SU-DHL-6 (cell line): Measurements from ENCODE around the gene ARHGEF18.
"Not testable (repeated sequence)": the region's sequence is repeated elsewhere in the genome, so short reads cannot be mapped to it uniquely, and the experiment has no call there.

Source experiments
- H2AFZ ChIP-seq: fragments of 200-600 bp; sonication (generic); 2 replicates; pipeline ENCODE4 v1.6.1; 2014; ENCODE audit warnings: low read depth, mild to moderate bottlenecking, moderate library complexity, mixed read lengths, antibody characterized with exemption, low read length; ENCODE audit not compliant: severe bottlenecking
- H3F3A ChIP-seq: fragments of 200-600 bp; shearing (Covaris generic); 2 replicates; pipeline ENCODE4 v1.6.0; 2016; ENCODE audit warnings: antibody characterized with exemption, mild to moderate bottlenecking; ENCODE audit not compliant: insufficient read depth
- H3K27ac ChIP-seq: fragments of 200-600 bp; sonication (generic); 2 replicates; pipeline ENCODE4 v1.5.1; 2016; ENCODE audit warnings: low read depth, mild to moderate bottlenecking, low read length, moderate library complexity, mixed read lengths
- H3K27me3 ChIP-seq: fragments of 200-600 bp; sonication (generic), shearing (Covaris generic); 2 replicates; pipeline ENCODE4 v1.6.0; 2014; ENCODE audit warnings: mild to moderate bottlenecking, low read length
- H3K36me3 ChIP-seq: fragments of 200-600 bp; sonication (generic); 2 replicates; pipeline ENCODE4 v1.6.1; 2014; ENCODE audit warnings: mild to moderate bottlenecking, low read length, mixed read lengths
- H3K4me2 ChIP-seq: fragments of 300-600, 200-600 bp; shearing (Covaris generic), sonication (generic); 2 replicates; pipeline ENCODE4 v1.6.0; 2014; ENCODE audit warnings: low read length, low read depth, mild to moderate bottlenecking; ENCODE audit not compliant: poor library complexity, severe bottlenecking
- H3K4me3 ChIP-seq: fragments of 200-600 bp; sonication (generic); 2 replicates; pipeline ENCODE4 v1.5.1; 2014; ENCODE audit warnings: antibody characterized with exemption, low read length, mild to moderate bottlenecking, mixed read lengths; ENCODE audit not compliant: insufficient read depth, poor library complexity, severe bottlenecking
- H3K79me2 ChIP-seq: fragments of 200-600 bp; sonication (generic); 2 replicates; pipeline ENCODE4 v1.6.1; 2014; ENCODE audit warnings: mild to moderate bottlenecking, low read length, moderate library complexity; ENCODE audit not compliant: insufficient read depth
- H3K9ac ChIP-seq: fragments of 200-600 bp; sonication (generic); 2 replicates; pipeline ENCODE4 v1.7.0; 2014; ENCODE audit warnings: mild to moderate bottlenecking, low read length
- H3K9me2 ChIP-seq: fragments of 200-600 bp; sonication (generic); replicated peaks from 2 replicates; pipeline ENCODE4 v1.6.1; 2014; ENCODE audit warnings: low read length; ENCODE audit not compliant: insufficient read depth
- H3K9me3 ChIP-seq: fragments of 200-600 bp; sonication (generic); 2 replicates; pipeline ENCODE4 v1.6.1; 2014; ENCODE audit warnings: low read length, mixed read lengths; ENCODE audit not compliant: insufficient read depth
- H4K20me1 ChIP-seq: fragments of 200-600 bp; sonication (generic); 2 replicates; pipeline ENCODE4 v1.6.1; 2014; ENCODE audit warnings: low read depth, mild to moderate bottlenecking, antibody characterized with exemption, low read length, moderate library complexity, mixed read lengths
- EZH2phosphoT487 ChIP-seq: fragments of 200-600 bp; sonication (generic), shearing (Covaris generic); conservative IDR thresholded peaks from 2 replicates; pipeline ENCODE4 v1.6.1; 2018; ENCODE audit warnings: mild to moderate bottlenecking, antibody characterized with exemption, low read length, moderate library complexity, mixed read lengths
- TF ChIP-seq, protein P1 (sequence below): fragments of 200-600 bp; sonication (generic); IDR thresholded peaks from one replicate; pipeline ENCODE4 v1.5.1; 2017; ENCODE audit warnings: antibody characterized with exemption, mild to moderate bottlenecking, low read length, moderate library complexity; ENCODE audit not compliant: insufficient read depth, poor library complexity, severe bottlenecking

ARHGEF18 gene

DNA sequence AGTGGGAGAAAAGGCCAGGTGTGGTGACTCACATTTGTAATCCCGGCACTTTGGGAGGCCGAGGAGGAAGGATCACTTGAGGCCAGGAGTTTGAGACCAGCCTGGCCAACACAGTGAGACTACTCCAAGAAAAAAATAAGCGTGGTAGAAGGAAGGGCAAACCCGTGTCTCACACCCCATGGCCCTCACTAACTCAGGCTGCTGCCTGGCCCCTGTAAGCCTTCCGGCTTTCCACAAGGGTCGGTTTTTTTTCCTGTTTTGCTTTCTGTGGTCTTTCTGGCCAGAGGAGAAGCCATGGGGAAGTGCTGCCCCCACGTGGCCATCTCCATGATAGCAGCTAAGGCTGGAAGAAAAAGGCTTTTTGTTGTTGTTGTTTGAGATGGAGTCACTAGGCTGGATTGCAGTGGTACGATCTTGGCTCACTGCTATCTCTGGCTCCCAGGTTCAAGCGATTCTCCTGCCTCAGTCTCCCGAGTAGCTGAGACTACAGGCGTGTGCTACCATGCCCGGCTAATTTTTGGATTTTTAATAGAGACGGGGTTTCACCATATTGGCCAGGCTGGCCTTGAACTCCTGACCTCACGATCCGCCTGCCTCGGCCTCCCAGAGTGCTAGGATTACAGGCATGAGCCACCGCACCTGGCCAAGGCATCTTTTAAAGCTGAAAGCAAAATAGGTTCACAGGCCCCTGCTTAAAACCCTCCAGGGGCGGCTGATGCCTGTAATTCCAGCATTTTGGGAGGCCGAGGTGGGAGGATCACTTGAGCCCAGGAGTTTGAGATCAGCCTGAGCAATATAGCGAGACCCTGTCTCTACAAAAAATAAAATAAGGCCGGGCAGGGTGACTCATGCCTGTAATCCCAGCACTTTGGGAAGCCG, 7.5 kb upstream of the ARHGEF18 start:
- Histone ChIP-seq H3K27ac (peak overlapping the region; percentile 99), H3K4me3 (no peak overlapping the region), H4K20me1 (no peaks in the 10 kb centered on the region), H3K4me2 (peak overlapping the region; percentile 71), H3K9me3 (no peaks in the 10 kb centered on the region), H2AFZ (peak overlapping the region; percentile 71), H3K36me3 (no peaks in the 10 kb centered on the region), H3F3A (peaks cover 82% of the 10 kb centered on the region), H3K27me3 (no peaks in the 10 kb centered on the region), H3K79me2 (no peaks in the 10 kb centered on the region), H3K9ac (peak overlapping the region; percentile 48), H3K9me2 (no peaks in the 10 kb centered on the region)
- TF ChIP-seq, protein P1, sequence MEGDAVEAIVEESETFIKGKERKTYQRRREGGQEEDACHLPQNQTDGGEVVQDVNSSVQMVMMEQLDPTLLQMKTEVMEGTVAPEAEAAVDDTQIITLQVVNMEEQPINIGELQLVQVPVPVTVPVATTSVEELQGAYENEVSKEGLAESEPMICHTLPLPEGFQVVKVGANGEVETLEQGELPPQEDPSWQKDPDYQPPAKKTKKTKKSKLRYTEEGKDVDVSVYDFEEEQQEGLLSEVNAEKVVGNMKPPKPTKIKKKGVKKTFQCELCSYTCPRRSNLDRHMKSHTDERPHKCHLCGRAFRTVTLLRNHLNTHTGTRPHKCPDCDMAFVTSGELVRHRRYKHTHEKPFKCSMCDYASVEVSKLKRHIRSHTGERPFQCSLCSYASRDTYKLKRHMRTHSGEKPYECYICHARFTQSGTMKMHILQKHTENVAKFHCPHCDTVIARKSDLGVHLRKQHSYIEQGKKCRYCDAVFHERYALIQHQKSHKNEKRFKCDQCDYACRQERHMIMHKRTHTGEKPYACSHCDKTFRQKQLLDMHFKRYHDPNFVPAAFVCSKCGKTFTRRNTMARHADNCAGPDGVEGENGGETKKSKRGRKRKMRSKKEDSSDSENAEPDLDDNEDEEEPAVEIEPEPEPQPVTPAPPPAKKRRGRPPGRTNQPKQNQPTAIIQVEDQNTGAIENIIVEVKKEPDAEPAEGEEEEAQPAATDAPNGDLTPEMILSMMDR, result peak; percentile 90
- no peak for TF ChIP-seq EZH2phosphoT487

DNA sequence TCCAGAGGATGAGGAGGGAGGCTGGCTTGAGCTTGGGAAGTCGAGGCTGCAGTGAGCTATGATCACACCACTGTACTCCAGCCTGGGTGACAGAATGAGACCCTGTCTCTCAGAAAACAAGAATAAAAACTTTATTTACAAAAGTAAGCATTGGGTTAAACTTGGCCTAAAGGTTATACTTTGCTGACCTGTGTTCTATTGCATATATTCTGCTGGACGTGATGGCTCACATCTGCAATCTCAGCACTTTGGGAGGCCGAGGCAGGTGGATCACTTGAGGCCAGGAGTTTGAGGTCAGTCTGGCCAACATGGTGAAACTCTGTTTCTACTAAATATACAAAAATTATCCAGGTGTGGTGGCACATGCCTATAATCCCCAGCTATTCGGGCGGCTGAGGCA, 6.6 kb upstream of the ARHGEF18 start:
- Histone ChIP-seq H2AFZ (no peak overlapping the region), H3F3A (peaks cover 82% of the 10 kb centered on the region), H3K36me3 (no peaks in the 10 kb centered on the region), H3K9ac (no peak overlapping the region), H4K20me1 (no peaks in the 10 kb centered on the region), H3K4me2 (no peak overlapping the region), H3K79me2 (no peaks in the 10 kb centered on the region), H3K9me3 (no peaks in the 10 kb centered on the region), H3K9me2 (no peaks in the 10 kb centered on the region), H3K27me3 (no peaks in the 10 kb centered on the region), H3K4me3 (no peak overlapping the region), H3K27ac (peak overlapping the region; percentile 57)
- no peak for TF ChIP-seq EZH2phosphoT487
- TF ChIP-seq, protein P1, result no peak

DNA sequence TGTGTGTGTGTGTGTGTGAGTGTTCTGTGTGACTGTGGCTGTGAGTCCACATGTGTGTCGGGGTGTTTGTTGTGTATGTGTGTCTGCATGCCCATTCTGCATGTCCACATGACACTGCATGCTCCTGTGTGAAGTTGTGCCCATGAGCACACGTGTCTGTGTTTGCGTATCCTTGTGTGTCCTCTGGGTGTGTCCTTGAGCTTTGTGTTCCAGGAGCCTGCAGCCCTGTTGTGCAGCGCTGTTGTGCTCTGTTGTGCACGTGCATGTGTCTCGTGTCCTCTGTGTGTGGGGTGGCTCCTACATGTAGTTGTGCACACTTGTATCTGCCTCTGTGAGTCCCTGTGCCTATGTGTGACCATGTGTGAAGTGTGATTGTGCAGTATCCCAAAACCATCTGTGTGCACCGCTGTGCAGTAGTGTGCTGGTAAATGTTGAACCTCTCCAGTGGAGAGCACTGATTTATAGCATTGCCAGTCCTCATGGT, 2.2 kb upstream of the ARHGEF18 start:
- Histone ChIP-seq H3F3A (peaks cover 73% of the 10 kb centered on the region), H3K79me2 (peaks cover 18% of the 10 kb centered on the region), H3K9me2 (no peaks in the 10 kb centered on the region), H3K9ac (peak overlapping the region; percentile 51; the same call in 1 of the 2 replicates), H3K9me3 (no peaks in the 10 kb centered on the region), H4K20me1 (no peaks in the 10 kb centered on the region), H2AFZ (no peak overlapping the region), H3K36me3 (no peaks in the 10 kb centered on the region), H3K4me2 (peak overlapping the region; percentile 86), H3K27me3 (no peaks in the 10 kb centered on the region), H3K4me3 (no peak overlapping the region), H3K27ac (peak overlapping the region; percentile 100)
- TF ChIP-seq, protein P1, result no peak

DNA sequence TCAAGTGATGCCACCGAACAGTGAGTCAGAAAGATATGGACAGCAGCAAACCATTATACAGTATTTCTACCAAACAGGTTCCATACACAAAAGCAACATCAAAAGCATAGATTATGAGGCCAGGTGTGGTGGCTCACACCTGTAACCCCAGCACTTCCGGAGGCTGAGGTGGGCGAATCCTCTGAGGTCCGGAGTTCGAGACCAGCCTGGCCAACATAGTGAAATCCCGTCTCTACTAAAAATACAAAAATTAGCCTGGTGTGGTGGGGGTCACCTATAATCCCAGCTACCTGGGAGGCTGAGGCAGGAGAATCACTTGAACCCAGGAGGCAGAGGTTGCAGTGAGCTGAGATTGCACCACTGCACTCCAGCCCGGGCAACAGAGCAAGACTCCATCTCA, 1.7 kb upstream of the ARHGEF18 start:
- not testable (repeated sequence) for H2AFZ ChIP-seq, H3K4me3 ChIP-seq, H3K9me3 ChIP-seq, H3K9me2 ChIP-seq, H3K36me3 ChIP-seq, H3K27me3 ChIP-seq, H4K20me1 ChIP-seq
- H3F3A ChIP-seq, result peaks cover 72% of the 10 kb centered on the region
- peak overlapping the region; percentile 86 for H3K4me2 ChIP-seq
- peak overlapping the region; percentile 100 for H3K27ac ChIP-seq
- H3K9ac ChIP-seq, result 0 out of 2 replicates have a peak overlapping the region, but pooled peaks have one; percentile 51
- H3K79me2 ChIP-seq, result peaks cover 23% of the 10 kb centered on the region
